ENCODE measurements around the gene GNLY.

Gene GNLY

GRCh38 chr2:85698184-85698879, 4.2 kb downstream of the GNLY start:
- H3K4me1 ChIP-seq (ENCODE audit: control insufficient read depth, insufficient read depth, low read length, poor library complexity, severe bottlenecking), result no peaks in the 10 kb centered on the region
- no peaks in the 10 kb centered on the region for H3K27me3 ChIP-seq (replicated peaks; ENCODE audit: control insufficient read depth, insufficient read depth, low read length, poor library complexity, severe bottlenecking)
- H3K9me3 ChIP-seq (ENCODE audit: control insufficient read depth, low read length), result no peaks in the 10 kb centered on the region
- no peaks in the 10 kb centered on the region for H3K36me3 ChIP-seq (ENCODE audit: control insufficient read depth, insufficient read depth, low read length)
- no peak for DNase-seq
- no peak overlapping the region for H3K4me3 ChIP-seq (ENCODE audit: insufficient read depth, low read depth, low read length, poor library complexity, severe bottlenecking)
- H3K27ac ChIP-seq (ENCODE audit: insufficient read depth, low read length, poor library complexity, severe bottlenecking), result no peak overlapping the region

GRCh38 chr2:85698880-85699254, 4.7 kb downstream of the GNLY start:
- DNase-seq, result no peak
- Histone ChIP-seq H3K27me3 (replicated peaks; ENCODE audit: control insufficient read depth, insufficient read depth, low read length, poor library complexity, severe bottlenecking) (no peaks in the 10 kb centered on the region), H3K36me3 (ENCODE audit: control insufficient read depth, insufficient read depth, low read length) (no peaks in the 10 kb centered on the region), H3K27ac (ENCODE audit: insufficient read depth, low read length, poor library complexity, severe bottlenecking) (no peak overlapping the region), H3K9me3 (ENCODE audit: control insufficient read depth, low read length) (no peaks in the 10 kb centered on the region), H3K4me3 (ENCODE audit: insufficient read depth, low read depth, low read length, poor library complexity, severe bottlenecking) (no peak overlapping the region), H3K4me1 (ENCODE audit: control insufficient read depth, insufficient read depth, low read length, poor library complexity, severe bottlenecking) (no peaks in the 10 kb centered on the region)

DNA sequence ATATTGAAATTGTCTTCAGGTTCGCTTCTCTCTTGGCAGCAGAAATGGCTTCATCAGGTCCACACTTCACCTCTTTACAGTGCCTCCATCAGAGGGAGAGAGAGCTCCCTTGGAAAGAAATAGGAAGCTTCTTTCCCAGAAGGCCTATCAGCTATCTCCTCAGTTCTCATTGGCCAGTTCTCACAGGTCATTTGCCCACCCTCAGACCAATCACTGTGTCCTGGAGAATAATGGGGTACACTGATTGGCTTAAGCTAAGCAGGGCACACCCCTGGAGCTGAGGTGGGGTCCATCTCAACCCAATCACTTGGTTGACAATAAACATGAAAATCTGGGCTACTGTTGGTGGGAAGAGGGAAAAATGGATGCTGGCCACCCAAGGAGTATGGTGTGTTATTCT, 5.2 kb downstream of the GNLY start:
- no peak for DNase-seq
- Histone ChIP-seq H3K36me3 (ENCODE audit: control insufficient read depth, insufficient read depth, low read length) (no peaks in the 10 kb centered on the region), H3K9me3 (ENCODE audit: control insufficient read depth, low read length) (no peaks in the 10 kb centered on the region), H3K4me3 (ENCODE audit: insufficient read depth, low read depth, low read length, poor library complexity, severe bottlenecking) (no peak overlapping the region), H3K4me1 (ENCODE audit: control insufficient read depth, insufficient read depth, low read length, poor library complexity, severe bottlenecking) (no peaks in the 10 kb centered on the region), H3K27me3 (replicated peaks; ENCODE audit: control insufficient read depth, insufficient read depth, low read length, poor library complexity, severe bottlenecking) (no peaks in the 10 kb centered on the region), H3K27ac (ENCODE audit: insufficient read depth, low read length, poor library complexity, severe bottlenecking) (no peak overlapping the region)

- Histone ChIP-seq H3K4me1 (ENCODE audit: control insufficient read depth, insufficient read depth, low read length, poor library complexity, severe bottlenecking) (no peaks in the 10 kb centered on the region), H3K27me3 (replicated peaks; ENCODE audit: control insufficient read depth, insufficient read depth, low read length, poor library complexity, severe bottlenecking) (no peaks in the 10 kb centered on the region), H3K4me3 (ENCODE audit: insufficient read depth, low read depth, low read length, poor library complexity, severe bottlenecking) (no peak overlapping the region), H3K27ac (ENCODE audit: insufficient read depth, low read length, poor library complexity, severe bottlenecking) (no peak overlapping the region), H3K36me3 (ENCODE audit: control insufficient read depth, insufficient read depth, low read length) (no peaks in the 10 kb centered on the region), H3K9me3 (ENCODE audit: control insufficient read depth, low read length) (no peaks in the 10 kb centered on the region)
- no peak for DNase-seq
Observed at GRCh38 chr2:85702172-85702571, 8.0 kb downstream of the GNLY start.

DNA sequence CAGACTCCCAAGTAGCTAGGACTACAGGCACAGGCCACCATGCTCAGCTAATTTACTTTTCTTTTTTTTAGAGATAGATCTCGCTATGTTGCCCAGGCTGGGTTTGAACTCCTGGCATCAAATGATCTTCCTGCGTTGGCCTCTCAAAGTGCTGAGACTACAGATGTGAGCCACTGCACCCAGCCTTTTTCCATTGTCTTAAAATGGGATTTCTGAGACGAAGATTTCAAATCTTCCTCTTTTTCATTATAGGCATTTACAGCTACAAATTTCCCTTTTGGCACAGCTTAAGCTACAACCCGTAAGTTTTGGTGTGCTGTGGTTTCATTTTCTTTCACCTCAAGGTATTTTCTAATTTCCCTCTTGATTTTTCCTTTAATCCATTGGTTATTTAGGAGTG, 8.6 kb downstream of the GNLY start:
- no peaks in the 10 kb centered on the region for H3K9me3 ChIP-seq (ENCODE audit: control insufficient read depth, low read length)
- DNase-seq, result no peak
- H3K4me3 ChIP-seq (ENCODE audit: insufficient read depth, low read depth, low read length, poor library complexity, severe bottlenecking), result no peak overlapping the region
- H3K27ac ChIP-seq (ENCODE audit: insufficient read depth, low read length, poor library complexity, severe bottlenecking), result no peak overlapping the region
- no peaks in the 10 kb centered on the region for H3K4me1 ChIP-seq (ENCODE audit: control insufficient read depth, insufficient read depth, low read length, poor library complexity, severe bottlenecking)
- no peaks in the 10 kb centered on the region for H3K27me3 ChIP-seq (replicated peaks; ENCODE audit: control insufficient read depth, insufficient read depth, low read length, poor library complexity, severe bottlenecking)
- H3K36me3 ChIP-seq (ENCODE audit: control insufficient read depth, insufficient read depth, low read length), result no peaks in the 10 kb centered on the region

GRCh38 chr2:85703329-85703728, 9.2 kb downstream of the GNLY start:
- no peak for DNase-seq
- Histone ChIP-seq H3K4me3 (ENCODE audit: insufficient read depth, low read depth, low read length, poor library complexity, severe bottlenecking) (no peak overlapping the region), H3K27ac (ENCODE audit: insufficient read depth, low read length, poor library complexity, severe bottlenecking) (no peak overlapping the region), H3K36me3 (ENCODE audit: control insufficient read depth, insufficient read depth, low read length) (no peaks in the 10 kb centered on the region), H3K4me1 (ENCODE audit: control insufficient read depth, insufficient read depth, low read length, poor library complexity, severe bottlenecking) (no peaks in the 10 kb centered on the region), H3K9me3 (ENCODE audit: control insufficient read depth, low read length) (no peaks in the 10 kb centered on the region), H3K27me3 (replicated peaks; ENCODE audit: control insufficient read depth, insufficient read depth, low read length, poor library complexity, severe bottlenecking) (no peaks in the 10 kb centered on the region)

GRCh38 chr2:85704038-85704437, 9.9 kb downstream of the GNLY start:
- H3K36me3 ChIP-seq (ENCODE audit: control insufficient read depth, insufficient read depth, low read length), result no peaks in the 10 kb centered on the region
- H3K27ac ChIP-seq (ENCODE audit: insufficient read depth, low read length, poor library complexity, severe bottlenecking), result no peak overlapping the region
- no peaks in the 10 kb centered on the region for H3K9me3 ChIP-seq (ENCODE audit: control insufficient read depth, low read length)
- DNase-seq, result no peak
- H3K27me3 ChIP-seq (replicated peaks; ENCODE audit: control insufficient read depth, insufficient read depth, low read length, poor library complexity, severe bottlenecking), result no peaks in the 10 kb centered on the region
- no peaks in the 10 kb centered on the region for H3K4me1 ChIP-seq (ENCODE audit: control insufficient read depth, insufficient read depth, low read length, poor library complexity, severe bottlenecking)
- no peak overlapping the region for H3K4me3 ChIP-seq (ENCODE audit: insufficient read depth, low read depth, low read length, poor library complexity, severe bottlenecking)

- Histone ChIP-seq H3K36me3 (ENCODE audit: control insufficient read depth, insufficient read depth, low read length) (no peaks in the 10 kb centered on the region), H3K9me3 (ENCODE audit: control insufficient read depth, low read length) (no peaks in the 10 kb centered on the region), H3K4me3 (ENCODE audit: insufficient read depth, low read depth, low read length, poor library complexity, severe bottlenecking) (no peak overlapping the region), H3K27ac (ENCODE audit: insufficient read depth, low read length, poor library complexity, severe bottlenecking) (no peak overlapping the region), H3K4me1 (ENCODE audit: control insufficient read depth, insufficient read depth, low read length, poor library complexity, severe bottlenecking) (no peaks in the 10 kb centered on the region), H3K27me3 (replicated peaks; ENCODE audit: control insufficient read depth, insufficient read depth, low read length, poor library complexity, severe bottlenecking) (no peaks in the 10 kb centered on the region)
- no peak for DNase-seq
Observed at GRCh38 chr2:85704800-85705679, 10.9 kb downstream of the GNLY start.

GRCh38 chr2:85705680-85706039, 11.5 kb downstream of the GNLY start:
- H3K9me3 ChIP-seq (ENCODE audit: control insufficient read depth, low read length), result no peaks in the 10 kb centered on the region
- H3K27me3 ChIP-seq (replicated peaks; ENCODE audit: control insufficient read depth, insufficient read depth, low read length, poor library complexity, severe bottlenecking), result no peaks in the 10 kb centered on the region
- no peaks in the 10 kb centered on the region for H3K36me3 ChIP-seq (ENCODE audit: control insufficient read depth, insufficient read depth, low read length)
- no peak overlapping the region for H3K27ac ChIP-seq (ENCODE audit: insufficient read depth, low read length, poor library complexity, severe bottlenecking)
- no peaks in the 10 kb centered on the region for H3K4me1 ChIP-seq (ENCODE audit: control insufficient read depth, insufficient read depth, low read length, poor library complexity, severe bottlenecking)
- no peak for DNase-seq
- H3K4me3 ChIP-seq (ENCODE audit: insufficient read depth, low read depth, low read length, poor library complexity, severe bottlenecking), result no peak overlapping the region

- Histone ChIP-seq H3K9me3 (ENCODE audit: control insufficient read depth, low read length) (no peaks in the 10 kb centered on the region), H3K27ac (ENCODE audit: insufficient read depth, low read length, poor library complexity, severe bottlenecking) (no peak overlapping the region), H3K4me3 (ENCODE audit: insufficient read depth, low read depth, low read length, poor library complexity, severe bottlenecking) (no peak overlapping the region), H3K27me3 (replicated peaks; ENCODE audit: control insufficient read depth, insufficient read depth, low read length, poor library complexity, severe bottlenecking) (no peaks in the 10 kb centered on the region), H3K36me3 (ENCODE audit: control insufficient read depth, insufficient read depth, low read length) (no peaks in the 10 kb centered on the region), H3K4me1 (ENCODE audit: control insufficient read depth, insufficient read depth, low read length, poor library complexity, severe bottlenecking) (no peaks in the 10 kb centered on the region)
- no peak for DNase-seq
Observed at GRCh38 chr2:85706063-85706462, 11.9 kb downstream of the GNLY start.
